NCI-H128 (cell line): ENCODE data around the gene PRPS2.

Experiments
- DNase-seq: peaks from one replicate; lab custom pipeline; 2025; ENCODE audit not compliant: unreplicated experiment; lab: John Stamatoyannopoulos, UW

The PRPS2 gene

DNA sequence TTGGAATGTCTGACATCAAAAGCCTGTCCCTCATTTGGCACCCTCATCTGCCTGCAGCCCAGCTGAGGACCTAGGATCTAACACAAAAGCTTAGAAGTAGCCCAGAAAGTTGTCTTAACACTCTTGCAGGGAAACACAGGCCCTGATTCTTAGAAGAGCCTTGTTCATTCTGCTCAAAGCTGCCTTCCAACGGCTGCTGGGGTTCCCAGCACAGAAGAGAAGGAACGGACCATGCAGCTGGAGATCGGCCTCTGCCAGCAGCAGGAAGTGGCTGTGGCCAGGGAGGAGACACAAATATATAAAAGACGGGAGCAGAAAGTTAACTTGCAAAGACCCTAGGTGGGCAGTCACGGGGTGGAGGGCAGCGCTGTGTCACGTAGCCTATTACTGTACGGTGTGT, 20.4 kb downstream of the PRPS2 start:
- DNase-seq: no peak

DNA sequence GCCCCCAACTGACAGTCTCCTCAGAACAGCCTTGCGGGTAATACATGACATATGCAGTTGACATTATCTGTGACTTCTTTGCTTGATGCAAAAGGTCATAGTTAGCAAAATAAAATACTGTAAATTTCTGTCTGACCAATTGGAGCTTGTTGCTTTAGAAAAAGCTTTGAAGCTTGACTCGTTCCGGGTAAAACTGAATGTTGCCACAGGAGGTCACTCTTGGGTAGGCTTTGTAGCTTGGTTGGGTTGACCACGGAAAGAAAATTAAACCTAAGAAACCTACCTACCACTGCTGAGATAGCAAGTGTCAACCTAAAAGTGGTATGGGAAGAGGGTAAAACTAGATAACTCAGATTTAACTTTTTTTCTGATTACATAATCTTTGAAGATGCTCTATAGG, 23.2 kb downstream of the PRPS2 start:
- no peak for DNase-seq

DNA sequence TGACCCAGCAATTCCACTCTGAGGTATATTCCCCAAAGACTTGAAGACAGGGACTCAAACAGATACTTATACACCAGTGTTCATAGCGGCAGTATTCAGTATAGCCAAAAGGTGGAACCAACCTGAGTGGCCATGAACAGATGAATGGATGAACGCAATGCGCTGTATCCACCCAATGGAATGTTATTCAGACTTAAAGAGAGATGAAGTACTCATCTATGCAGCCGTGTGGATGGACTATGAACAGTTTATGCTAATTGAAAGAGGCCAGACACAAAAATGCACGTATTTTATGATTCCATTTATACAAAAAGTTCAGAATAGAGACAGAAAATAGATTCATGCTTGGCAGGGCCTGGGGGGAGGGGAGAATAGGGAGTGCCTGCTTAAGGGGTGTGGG, 26.3 kb downstream of the PRPS2 start:
- DNase-seq: no peak

DNA sequence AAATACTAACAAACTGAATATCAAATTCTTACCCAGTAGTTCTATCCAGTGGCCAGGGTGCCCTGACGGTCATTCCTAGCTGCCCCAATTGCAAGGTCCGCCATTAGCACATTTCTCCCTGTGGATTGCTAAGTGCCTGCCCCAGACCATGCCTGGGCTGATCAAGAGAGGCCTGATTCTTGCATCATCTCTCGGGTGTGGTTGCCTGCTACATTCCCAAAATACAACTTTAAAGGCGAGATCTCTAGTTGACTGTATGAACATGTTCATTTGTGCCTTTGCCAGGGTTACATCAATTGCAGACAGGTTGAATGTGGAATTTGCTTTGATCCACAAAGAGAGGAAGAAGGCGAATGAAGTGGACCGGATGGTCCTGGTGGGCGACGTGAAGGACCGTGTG, 28.0 kb downstream of the PRPS2 start:
- DNase-seq: no peak

DNA sequence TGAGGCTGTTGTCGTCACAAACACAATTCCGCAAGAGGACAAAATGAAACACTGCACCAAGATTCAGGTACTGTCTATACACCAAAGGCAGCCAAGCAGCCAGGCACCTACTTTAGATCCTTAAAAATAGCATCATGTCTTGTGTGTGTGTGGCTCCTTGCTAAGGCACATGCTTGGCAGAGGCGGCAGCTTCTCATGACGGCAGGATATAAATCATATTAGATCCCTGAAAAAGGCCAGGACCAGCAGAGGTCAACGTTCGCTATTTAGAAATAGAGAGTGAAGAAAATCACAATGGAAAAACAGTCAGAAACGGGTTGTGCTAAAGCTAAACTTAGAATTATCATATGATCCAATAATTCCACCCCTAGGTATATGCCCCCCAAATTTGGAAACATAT, 29.5 kb downstream of the PRPS2 start:
- DNase-seq: no peak

DNA sequence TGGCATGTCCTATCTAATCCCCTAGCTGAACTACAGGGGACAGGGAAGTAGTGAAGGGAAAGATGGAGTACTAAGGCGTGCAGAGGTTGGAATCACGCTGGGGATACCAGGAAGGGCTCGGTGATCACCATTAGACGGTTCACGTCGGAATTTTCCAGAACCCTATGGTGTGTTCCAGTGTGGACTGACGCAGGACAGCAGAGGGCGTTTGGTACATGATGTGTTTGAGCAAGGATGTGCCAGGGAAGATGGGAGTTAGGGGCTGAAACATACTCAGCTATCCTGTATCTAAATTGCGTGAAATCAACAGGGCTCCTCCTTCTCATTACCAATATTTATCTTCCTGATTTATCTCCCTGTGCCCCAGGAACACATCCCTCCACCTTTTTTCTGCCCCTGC, 33.7 kb downstream of the PRPS2 start:
- no peak for DNase-seq

DNA sequence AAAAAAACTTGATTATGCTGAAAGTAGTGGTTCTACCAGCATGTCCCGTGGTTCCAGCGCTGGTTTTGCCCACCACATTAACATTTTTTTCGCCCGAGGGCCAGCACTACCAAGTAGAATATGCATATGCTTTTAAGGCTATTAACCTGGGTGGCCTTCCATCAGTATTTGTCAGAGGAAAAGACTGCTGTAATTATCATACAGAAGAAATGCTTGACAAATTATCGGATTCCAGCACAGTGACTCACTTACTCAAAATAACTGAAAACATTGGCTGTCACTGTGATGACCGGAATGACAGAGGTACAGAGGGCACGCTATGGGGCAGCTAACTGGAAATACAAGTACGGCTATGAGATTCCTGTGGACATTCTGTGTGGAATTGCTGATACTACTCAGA, 34.6 kb downstream of the PRPS2 start:
- DNase-seq: no peak

DNA sequence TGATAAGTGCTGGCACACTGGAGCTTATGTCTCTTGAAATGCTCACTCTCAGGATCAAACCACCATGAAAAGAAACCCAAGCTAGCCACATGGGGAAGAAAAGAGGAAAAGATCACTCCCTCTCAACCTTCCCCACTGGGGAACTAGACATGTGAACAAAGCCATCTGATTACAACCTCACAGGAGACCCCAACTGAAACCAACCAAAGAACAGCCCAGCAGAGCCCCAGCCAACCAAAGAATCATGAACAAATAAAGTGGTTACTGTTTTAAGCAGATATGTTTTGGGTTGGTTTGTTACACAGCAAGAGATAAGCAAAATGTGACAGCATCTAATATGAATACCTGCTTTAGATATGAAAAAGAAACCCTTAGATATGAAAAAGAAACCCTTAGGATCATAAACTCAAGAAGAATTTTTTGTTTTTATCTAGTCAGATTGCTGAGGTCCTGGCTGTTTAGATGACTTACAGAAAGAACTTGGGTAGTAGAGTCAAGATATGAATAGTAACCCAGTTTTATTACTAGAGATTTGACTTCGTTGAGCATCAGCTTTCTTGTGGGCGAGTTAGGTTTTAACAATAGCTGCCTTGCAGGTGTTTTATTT, 52.0 kb downstream of the PRPS2 start:
- no peak for DNase-seq

DNA sequence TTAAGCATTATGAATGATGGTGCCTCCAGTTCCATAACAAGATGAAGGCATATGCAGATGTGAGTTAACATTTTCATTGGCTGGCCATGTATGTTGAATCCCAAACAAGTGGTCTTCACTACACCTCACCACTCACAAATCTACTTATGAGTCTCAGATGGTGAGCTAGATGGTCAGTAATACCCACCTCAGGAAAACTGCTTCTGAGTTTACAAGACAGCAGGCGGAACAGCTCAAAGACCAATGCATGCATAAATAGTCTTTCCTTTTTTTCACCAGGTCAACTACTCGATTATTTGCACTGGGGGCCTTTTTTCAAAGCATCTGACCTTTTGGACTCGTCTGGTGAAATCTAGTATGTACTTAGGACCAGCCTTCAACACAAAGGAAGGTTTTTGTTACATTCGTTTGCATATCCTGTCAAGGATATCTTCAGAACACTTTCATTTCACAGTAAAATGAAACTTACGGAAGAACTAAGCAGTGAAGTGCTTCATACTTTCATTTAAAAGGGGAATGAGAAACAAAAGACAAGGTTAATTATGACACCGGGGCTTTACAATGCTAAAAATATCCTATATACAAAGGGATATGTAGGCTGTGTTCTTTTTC, 52.6 kb downstream of the PRPS2 start:
- no peak for DNase-seq

DNA sequence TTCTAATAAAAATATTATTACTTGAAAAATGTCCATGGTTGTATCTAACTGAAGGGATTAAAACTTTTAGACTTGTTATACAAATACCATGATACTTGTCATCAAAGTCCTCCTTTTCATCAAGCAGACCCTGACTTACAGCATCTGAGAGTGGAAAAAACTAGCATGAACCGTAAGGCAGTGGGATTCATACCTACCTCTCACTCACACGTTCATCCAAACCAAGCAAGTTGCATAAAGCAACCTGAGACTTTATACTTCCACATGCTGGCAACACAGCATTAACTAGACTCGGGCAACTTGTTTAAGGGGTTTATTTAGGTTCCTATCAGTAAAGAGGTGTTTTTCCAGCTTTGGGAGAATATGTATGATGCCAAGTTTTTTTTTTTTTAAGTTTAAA, 53.1 kb downstream of the PRPS2 start:
- DNase-seq: no peak

DNA sequence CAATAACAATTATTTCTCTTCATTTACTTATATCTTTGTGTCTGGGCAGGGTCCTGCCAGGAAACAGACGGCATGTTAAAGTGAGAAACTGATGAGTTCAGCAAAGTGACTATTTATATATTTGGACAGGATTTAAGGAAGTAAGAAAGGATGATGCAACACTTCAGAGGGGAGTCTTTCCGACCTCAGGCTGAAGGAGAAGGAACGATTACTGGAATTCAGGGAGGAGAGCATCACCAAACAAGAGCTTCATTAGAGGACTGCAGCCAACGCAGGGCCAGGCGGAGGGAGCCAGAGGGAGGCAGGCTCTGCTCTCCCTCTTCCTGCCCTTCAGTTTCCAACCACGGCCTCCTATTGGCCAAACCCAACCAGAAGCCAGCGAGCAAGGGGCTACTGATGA, 74.1 kb downstream of the PRPS2 start:
- no peak for DNase-seq

DNA sequence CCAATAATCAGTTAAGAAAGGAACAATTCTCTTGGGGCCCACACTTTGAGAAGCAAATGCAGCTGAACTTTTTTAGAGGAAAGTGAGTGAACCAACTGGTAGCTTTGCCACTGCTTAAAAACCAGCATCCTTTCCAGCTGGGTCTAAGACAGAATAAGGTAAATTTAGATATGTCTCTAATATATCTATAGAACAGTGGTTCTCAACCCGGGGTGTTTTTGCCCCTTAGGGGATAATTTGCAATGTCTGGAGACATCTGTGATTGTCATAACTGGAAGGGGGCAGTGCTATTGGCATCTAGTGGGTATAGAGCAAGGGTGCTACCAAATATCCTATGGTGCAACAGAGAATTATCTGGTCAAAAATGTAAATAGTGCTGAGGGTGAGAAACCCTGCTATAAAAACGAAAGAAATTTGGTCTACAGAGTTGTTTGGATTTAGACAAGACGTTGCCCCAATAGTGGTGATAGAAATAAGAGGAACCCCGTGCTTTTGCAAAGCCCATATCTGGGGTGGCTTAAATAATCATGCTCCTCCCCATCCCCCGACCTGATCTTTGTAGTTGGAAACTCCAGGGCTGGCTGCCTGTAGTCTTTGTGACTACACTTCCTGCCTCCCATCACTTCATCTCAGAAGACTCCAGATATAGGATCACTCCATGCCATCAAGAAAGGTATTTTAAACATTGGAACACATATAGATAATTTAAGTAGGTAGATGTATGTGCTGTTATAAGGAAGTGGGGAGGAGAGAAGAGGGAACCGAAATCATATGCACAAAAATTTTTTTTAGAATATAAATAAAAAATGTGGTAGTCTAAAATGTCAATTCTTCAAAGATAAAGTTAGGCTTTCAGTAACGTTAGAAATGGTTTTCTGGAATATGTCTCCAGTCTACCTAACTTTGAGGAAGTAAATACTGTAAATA, 75.5 kb downstream of the PRPS2 start, which contains the start of gene TLR7:
Gene TLR7, plus strand, starts transcription at position 622 of the 927 bp plus-strand sequence. CDS start 507 bp downstream, outside the sequence.
- DNase-seq: no peak

DNA sequence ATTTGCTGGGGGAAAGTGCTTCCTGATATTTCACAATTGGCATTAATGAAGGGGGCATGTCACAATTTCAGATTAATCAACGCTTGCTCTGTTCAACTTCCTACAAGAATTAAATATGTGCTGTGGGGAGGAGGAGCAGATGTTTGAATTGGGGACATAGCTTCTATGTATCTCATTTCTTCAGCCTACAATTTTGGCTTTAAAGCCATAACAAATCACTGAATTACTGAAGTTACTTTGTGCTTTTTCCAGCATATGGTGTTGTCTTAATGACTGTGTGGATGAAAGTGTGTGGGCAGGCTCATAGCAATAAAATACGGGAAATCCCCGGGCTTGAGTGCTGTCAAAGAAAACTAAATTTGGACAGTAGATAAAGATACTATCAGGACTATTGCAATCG, 76.5 kb downstream of the PRPS2 start:
- DNase-seq: no peak

DNA sequence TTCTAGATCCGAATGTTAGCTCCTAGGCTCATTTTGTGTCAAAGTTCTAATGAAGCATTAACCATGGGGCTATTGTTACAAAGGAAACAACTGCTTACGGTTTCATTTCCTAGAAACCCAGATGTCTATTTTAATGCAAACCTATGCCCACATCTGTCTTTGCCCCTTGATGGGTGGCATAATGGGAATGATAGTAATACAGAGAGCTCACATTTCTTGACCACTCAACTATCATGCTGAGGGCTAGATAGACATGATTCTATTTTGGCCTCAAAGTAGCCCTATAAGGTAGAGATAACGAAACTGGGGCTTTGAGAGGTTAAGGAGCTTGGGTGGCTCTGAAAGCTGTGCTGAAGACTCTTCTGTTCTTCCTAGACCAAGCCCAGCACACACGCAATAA, 77.5 kb downstream of the PRPS2 start:
- no peak for DNase-seq

DNA sequence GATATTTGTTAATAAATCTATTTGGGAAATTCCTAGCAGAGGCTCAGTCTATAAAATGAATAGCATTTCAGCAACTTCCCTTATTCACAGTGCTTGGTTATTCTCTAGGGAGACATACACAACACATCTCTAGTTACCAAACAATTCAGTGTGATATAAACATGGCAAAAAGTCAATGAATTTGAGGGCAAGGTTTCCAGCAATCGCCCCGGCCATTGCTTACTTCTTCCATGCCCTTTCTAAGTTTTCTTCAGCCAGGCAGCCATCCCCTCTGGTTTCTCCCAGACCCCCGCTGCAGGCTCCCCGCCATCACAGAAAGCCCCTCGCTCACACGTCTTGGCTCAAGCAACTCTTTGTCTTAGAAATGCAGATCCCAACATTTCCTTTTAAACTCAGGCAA, 80.0 kb downstream of the PRPS2 start:
- no peak for DNase-seq

DNA sequence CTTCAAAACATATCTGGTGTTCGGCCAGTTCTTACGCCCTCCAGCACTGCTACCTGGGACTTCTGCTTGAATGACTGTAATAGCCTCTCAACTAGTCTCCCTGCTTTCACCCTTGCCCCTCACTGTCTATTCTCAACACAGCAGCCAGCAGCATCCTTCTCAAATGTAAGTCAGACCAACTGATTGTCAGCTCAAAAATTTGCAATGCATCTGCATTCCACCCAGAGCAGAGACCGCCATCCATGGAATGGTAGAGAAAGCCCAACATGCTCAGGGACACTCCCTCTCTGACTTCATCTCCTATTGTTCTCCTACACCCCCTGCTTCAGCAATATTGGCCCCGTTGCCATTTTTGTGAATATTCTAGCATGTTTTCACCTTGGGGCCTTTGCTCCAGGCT, 81.5 kb downstream of the PRPS2 start:
- DNase-seq: no peak
